ENCODE measurements around the gene ARIH1.
"Not testable (repeated sequence)": the region's sequence is repeated elsewhere in the genome, so short reads cannot be mapped to it uniquely, and the experiment has no call there.

GRCh38 chr15:72639759-72640483 lies 165.8 kb downstream of the ARIH1 start:
- not testable (repeated sequence) for TF ChIP-seq POLR2A (IDR thresholded peaks at IDR 0.05; ENCODE audit: low read depth, low read length); CTCF (IDR thresholded peaks at IDR 0.05; ENCODE audit: extremely low read depth in 1 of 2, insufficient read depth in 1 of 2, low read depth in 1 of 2, low read length in 2 of 2); EZH2 (IDR thresholded peaks at IDR 0.05; ENCODE audit: borderline replicate concordance, low read depth, low read length, severe bottlenecking)

Data from endothelial cell of umbilical vein (primary cell).